HG02678 (cell line): ENCODE results near the gene SPATA16.

ENCODE experiments used
- ATAC-seq: cut with Tn5 transposase; IDR thresholded peaks from one replicate; pipeline ENCODE4 v1.9.1; 2021; ENCODE audit warnings: mild to moderate bottlenecking, moderate library complexity; ENCODE audit not compliant: unreplicated experiment

Gene SPATA16

GRCh38 chr3:172958565-172958964 lies 182.5 kb downstream of the SPATA16 start:
- ATAC-seq = no peak

DNA sequence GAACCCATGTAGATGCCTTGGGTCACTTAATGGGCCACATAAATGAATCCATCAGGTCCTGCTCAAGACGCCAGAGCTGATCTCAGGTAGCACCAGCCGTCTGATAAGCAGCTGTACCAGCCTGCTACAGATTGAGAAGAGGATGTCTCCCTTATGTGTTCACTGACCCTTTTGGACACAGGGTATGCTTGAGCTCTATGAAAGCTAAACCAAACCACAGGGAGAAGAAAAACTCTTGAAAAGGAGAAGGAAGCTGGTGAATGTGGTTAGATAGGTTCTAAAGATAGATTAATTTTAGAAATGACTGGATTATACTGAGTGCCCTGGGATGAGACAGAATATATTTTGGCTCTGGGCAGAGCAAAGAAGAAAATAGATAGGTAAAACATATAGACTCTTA lies 187.5 kb downstream of the SPATA16 start:
- ATAC-seq = no peak

GRCh38 chr3:172951511-172951910 lies 189.5 kb downstream of the SPATA16 start:
- ATAC-seq = no peak

DNA sequence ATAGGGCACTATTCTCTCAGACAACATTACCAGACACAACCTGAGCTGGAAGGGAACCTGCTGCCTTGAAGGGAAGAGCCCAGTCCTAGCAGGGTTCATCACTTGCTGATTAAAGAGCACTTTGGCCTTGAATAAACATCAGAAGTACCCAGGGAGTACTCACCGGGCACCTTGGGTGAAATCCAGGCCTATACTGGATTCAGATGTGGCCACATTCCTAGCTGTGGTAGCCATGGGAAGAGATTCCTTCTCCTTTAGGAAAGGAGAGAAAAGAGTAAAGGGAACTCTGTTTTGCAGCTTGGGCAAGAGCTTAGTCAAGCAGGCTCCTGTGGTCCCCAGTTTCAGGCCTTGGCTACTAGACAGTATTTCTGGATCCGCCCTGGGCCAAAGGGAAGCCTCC lies 195.0 kb downstream of the SPATA16 start:
- no peak for ATAC-seq

DNA sequence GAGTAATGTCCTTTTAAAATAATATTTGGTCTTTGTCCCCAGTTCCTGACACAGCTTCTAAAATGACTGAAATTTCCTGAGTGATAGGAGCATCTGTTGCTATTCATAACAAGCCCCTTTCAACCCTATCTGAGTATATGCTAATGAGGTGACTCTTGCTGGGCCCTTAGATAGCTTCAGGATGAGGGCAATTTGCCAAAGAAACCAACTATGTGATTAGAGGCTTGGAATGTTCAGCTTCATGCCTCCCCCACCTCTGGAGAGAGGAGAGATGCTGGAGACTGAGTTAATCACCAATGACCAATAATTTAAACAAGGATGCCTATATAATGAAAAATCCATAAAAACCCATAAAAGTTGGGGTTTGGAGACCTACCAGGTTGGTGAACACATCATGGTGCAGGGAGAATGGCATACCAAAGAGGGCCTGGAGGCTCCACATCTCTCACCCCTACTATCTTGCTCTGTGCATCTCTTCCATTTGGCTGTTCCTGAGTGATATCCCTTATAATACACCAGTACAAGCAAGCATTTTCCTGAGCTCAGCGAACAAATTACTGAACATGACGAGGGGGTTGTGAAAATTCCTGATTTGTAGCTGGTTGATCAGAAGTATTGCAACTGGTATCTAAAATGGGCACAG lies 201.3 kb downstream of the SPATA16 start:
- ATAC-seq = no peak

GRCh38 chr3:172938788-172939187 lies 202.2 kb downstream of the SPATA16 start:
- no peak for ATAC-seq

DNA sequence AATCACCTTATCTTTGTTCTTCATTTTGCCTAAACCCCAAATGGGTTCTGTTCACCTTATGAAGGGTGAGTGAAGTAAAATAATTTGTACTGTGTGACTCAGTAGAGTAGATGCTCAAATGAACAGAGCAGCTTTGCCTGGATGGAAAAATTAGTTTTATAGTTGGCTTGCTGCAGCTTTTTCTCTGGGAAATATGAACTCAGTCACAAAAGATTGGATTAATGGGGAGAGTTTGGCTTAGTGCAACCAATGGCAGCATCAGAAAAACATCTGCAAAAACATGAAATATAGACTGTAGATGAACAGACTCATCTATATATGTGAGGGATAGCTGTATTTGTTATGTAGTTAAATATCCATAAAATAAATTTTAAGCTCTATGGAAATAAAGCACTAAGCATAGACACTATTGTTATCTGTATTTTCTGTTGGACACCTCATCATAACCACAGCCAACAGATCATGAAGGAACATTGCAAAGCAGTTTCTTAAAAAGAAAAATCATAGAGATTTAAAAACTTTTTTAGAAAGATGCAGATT lies 209.2 kb downstream of the SPATA16 start:
- ATAC-seq = no peak

DNA sequence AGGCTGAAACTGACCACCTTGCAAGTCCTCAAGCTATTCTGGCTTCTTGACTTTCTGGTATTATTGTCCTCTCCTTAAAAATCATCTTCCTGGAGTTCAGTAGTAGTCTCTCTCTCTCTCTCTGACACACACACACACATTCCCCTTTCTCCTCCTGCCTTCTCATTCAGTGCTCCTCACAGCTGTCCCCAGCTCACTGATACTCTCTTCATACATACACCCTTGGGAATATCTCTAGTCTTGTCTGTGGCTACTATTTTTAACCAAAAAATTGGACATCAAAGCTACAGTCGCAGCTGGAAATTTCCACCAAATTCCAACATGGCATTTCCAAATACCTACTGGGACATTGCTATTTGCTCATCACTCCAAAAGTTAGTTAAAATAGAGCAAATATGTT lies 211.6 kb downstream of the SPATA16 start:
- no peak for ATAC-seq

GRCh38 chr3:172924546-172924945 lies 216.5 kb downstream of the SPATA16 start:
- no peak for ATAC-seq

GRCh38 chr3:172919297-172919683 lies 221.7 kb downstream of the SPATA16 start:
- ATAC-seq = no peak

- no peak for ATAC-seq
Measured at GRCh38 chr3:172918568-172919296, 222.3 kb downstream of the SPATA16 start.

DNA sequence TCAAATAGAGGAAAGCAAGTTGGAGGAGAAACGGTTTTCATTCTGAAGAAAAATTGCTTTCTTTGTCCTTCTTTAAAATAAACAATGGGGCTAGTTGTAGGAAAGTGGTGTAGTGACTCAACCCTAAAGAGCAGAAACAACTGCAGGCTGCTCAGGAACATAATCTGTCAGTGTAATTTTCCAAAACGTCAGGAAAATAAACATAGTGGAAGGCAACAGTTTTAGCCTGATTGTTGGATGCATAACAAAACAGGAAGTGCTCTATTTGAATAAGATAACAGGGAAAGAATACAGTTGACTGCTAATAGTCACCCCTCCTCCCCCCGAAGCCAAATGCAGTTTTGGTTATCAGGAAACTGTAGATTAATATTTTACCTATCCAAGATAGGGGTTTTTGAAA lies 222.9 kb downstream of the SPATA16 start:
- ATAC-seq = no peak

DNA sequence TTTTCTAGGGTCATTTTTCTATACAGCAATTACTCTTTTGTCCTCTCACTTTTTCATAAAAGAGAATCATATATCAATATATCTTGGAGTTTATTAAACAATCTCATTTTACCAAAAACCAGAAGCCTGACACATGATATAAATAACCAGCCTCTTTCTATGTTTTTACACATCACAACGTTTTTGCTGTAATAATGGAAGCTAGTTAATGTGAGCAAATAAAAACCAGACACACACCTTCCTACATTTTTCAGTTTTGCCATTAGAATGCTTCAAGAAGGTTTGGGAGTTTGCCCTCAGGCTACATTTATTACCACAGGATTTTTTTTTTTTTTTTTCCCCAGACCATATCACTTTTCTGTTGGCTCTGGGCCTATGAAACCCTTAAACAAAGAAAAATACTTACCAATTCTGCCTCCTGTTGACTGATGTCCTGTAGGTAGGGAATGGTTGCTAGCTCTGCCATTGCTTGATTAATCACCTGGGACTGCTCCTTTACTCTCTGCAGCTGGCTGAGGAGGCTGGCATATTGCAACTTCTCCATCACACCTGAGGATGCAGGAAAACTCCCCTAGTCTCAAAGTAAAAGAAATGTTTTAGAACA lies 225.0 kb downstream of the SPATA16 start:
- no peak for ATAC-seq

GRCh38 chr3:172914854-172915253 lies 226.2 kb downstream of the SPATA16 start:
- no peak for ATAC-seq

GRCh38 chr3:172913911-172914655 lies 227.0 kb downstream of the SPATA16 start:
- no peak for ATAC-seq

- ATAC-seq = no peak
Measured at GRCh38 chr3:172911142-172911541, 229.9 kb downstream of the SPATA16 start.

- no peak for ATAC-seq
Measured at GRCh38 chr3:172908771-172909270, 232.2 kb downstream of the SPATA16 start.

GRCh38 chr3:172905451-172905850 lies 235.6 kb downstream of the SPATA16 start:
- ATAC-seq = no peak

GRCh38 chr3:172904711-172905373 lies 236.2 kb downstream of the SPATA16 start:
- no peak for ATAC-seq

DNA sequence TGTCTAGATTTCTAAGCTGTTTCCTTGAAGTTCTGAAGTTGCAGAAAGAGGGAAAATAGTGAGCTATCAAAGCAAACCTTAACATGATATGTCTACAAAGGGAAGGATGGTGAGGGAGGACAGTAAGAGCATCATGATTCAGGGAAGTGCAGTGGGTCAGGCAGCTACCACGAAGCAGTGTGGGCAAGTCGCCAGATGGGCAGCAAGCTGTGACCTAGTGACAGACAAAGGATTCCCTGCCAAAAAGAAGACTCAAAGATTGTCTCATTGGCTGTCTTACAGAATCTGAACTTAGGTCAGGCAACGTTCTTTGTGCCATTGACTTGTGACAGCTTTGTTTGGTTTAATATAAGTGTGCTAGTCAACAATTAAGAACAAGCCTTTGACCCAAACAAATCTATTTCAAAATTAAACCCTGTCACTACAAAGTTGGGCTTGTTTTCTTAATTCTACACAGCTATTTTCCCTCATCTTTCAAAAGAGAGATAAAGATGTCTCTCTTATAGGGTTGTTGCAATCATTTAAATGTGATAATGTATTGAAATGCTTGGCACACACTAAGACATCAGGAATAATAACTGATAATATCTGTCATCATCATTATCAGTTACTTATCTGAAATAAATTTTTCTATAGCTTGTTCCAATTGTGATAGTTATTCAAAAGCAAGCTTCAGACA lies 237.3 kb downstream of the SPATA16 start:
- ATAC-seq = no peak
